NCI-H226 (cell line): Measurements from ENCODE around the gene CTTN.

ENCODE experiments used
- DNase-seq: peaks from one replicate; pipeline ENCODE4 v3.0.0-alpha.2; 2015

CTTN gene

GRCh38 chr11:70397983-70398833 lies at the start of gene CTTN:
Gene CTTN (plus strand): TSS chr11:70398529. CDS start chr11:70407298, 8,769 bp downstream.
- DNase-seq: peak; percentile 75

- DNase-seq: no peak
Measured at GRCh38 chr11:70348608-70349007, 49.7 kb upstream of the CTTN start.

- no peak for DNase-seq
Measured at GRCh38 chr11:70351646-70352045, 46.7 kb upstream of the CTTN start.

- DNase-seq: no peak
Measured at GRCh38 chr11:70352100-70352499, 46.2 kb upstream of the CTTN start.

- DNase-seq: no peak
Measured at GRCh38 chr11:70352601-70353000, 45.7 kb upstream of the CTTN start.

- no peak for DNase-seq
Measured at GRCh38 chr11:70353329-70353728, 45.0 kb upstream of the CTTN start.

GRCh38 chr11:70353900-70354568 lies 44.3 kb upstream of the CTTN start:
- DNase-seq: no peak

- no peak for DNase-seq
Measured at GRCh38 chr11:70354629-70355028, 43.7 kb upstream of the CTTN start.

- no peak for DNase-seq
Measured at GRCh38 chr11:70358753-70359152, 39.6 kb upstream of the CTTN start.

- DNase-seq: no peak
Measured at GRCh38 chr11:70359451-70360205, 38.7 kb upstream of the CTTN start.

- no peak for DNase-seq
Measured at GRCh38 chr11:70360211-70360610, 38.1 kb upstream of the CTTN start.

- DNase-seq: no peak
Measured at GRCh38 chr11:70364178-70364577, 34.2 kb upstream of the CTTN start.

GRCh38 chr11:70364745-70365543 lies 33.4 kb upstream of the CTTN start:
- no peak for DNase-seq

GRCh38 chr11:70365544-70365927 lies 32.8 kb upstream of the CTTN start:
- no peak for DNase-seq

GRCh38 chr11:70367071-70367470 lies 31.3 kb upstream of the CTTN start:
- DNase-seq: no peak

- no peak for DNase-seq
Measured at GRCh38 chr11:70368961-70369360, 29.4 kb upstream of the CTTN start.

- DNase-seq: no peak
Measured at GRCh38 chr11:70371241-70371640, 27.1 kb upstream of the CTTN start.

GRCh38 chr11:70372076-70372475 lies 26.3 kb upstream of the CTTN start:
- no peak for DNase-seq

GRCh38 chr11:70376621-70377020 lies 21.7 kb upstream of the CTTN start:
- DNase-seq: no peak

GRCh38 chr11:70377645-70378044 lies 20.7 kb upstream of the CTTN start:
- DNase-seq: no peak

GRCh38 chr11:70378506-70379134 lies 19.7 kb upstream of the CTTN start:
- no peak for DNase-seq

GRCh38 chr11:70381350-70381749 lies 17.0 kb upstream of the CTTN start:
- no peak for DNase-seq
